Calu3 (cell line): ENCODE data around the gene EWSR1. TPM values are rescaled to one million over a fixed set of nuclear protein-coding genes. Genes with fewer than 3 reads are reported as not detected.

Experiments used
- BruUV-seq: library from RNA; stranded (reverse); fragments of 400-500 nt; replicated peaks from 2 replicates; lab custom pipeline; 2021; lab: Mats Ljungman, UMichigan
- CTCF ChIA-PET: fragments of 300-600 bp; sonication (Branson Sonifier 250); formaldehyde crosslinking; loops from one replicate; lab custom pipeline; 2022; ENCODE audit warnings: antibody characterized with exemption; lab: Charles Lee
- DNase-seq: peaks from one replicate; pipeline ENCODE4 v3.0.0; 2022
- H3K27ac Mint-ChIP-seq: one replicate; pipeline ENCODE4 v1.8.0; 2022; ENCODE audit warnings: mixed read lengths; ENCODE audit not compliant: unreplicated experiment
- H3K27me3 Mint-ChIP-seq: one replicate; pipeline ENCODE4 v1.8.0; 2022; ENCODE audit warnings: mixed read lengths; ENCODE audit not compliant: unreplicated experiment
- H3K36me3 Mint-ChIP-seq: one replicate; pipeline ENCODE4 v1.8.0; 2022; ENCODE audit warnings: mild to moderate bottlenecking, moderate library complexity, mixed read lengths; ENCODE audit not compliant: insufficient read depth, unreplicated experiment
- H3K4me1 Mint-ChIP-seq: one replicate; pipeline ENCODE4 v1.8.0; 2022; ENCODE audit warnings: mild to moderate bottlenecking, low read depth, mixed read lengths; ENCODE audit not compliant: unreplicated experiment
- H3K4me3 Mint-ChIP-seq: one replicate; pipeline ENCODE4 v1.8.0; 2022; ENCODE audit warnings: mild to moderate bottlenecking, low read depth, moderate library complexity, mixed read lengths; ENCODE audit not compliant: unreplicated experiment
- H3K9me3 Mint-ChIP-seq: one replicate; pipeline ENCODE4 v1.8.0; 2022; ENCODE audit warnings: low read depth, mixed read lengths; ENCODE audit not compliant: unreplicated experiment
- CTCF ChIP-seq: fragments of 200-600 bp; IDR thresholded peaks from one replicate; pipeline ENCODE4 v1.8.0; 2022; ENCODE audit warnings: antibody characterized with exemption; ENCODE audit not compliant: unreplicated experiment
- intact Hi-C: fragments of 100-400 bp; cut with micrococcal nuclease; formaldehyde crosslinking; loops from one replicate; pipeline ENCODE4 v1.10.0; 2022; ENCODE audit not compliant: unreplicated experiment
- total RNA-seq: library from RNA; stranded (reverse); gene quantifications from 2 replicates; pipeline ENCODE4 v1.2.3, GENCODE V29; 2022

Gene EWSR1
- total RNA-seq, 1 experiment from 2014 or later, result 374 TPM

- intact Hi-C loops, result no loop called here
- no peak for DNase-seq
- CTCF ChIA-PET, result interaction anchor here (0.7 kb wide), 1 partner anchor 47 kb away, joined by 5 read pairs; no protein-coding TSS in a partner anchor
- BruUV-seq, result no TSS peak
- Mint-ChIP-seq H3K36me3 (no peaks in the 10 kb centered on the region), H3K9me3 (no peaks in the 10 kb centered on the region), H3K27ac (no peak overlapping the region), H3K4me3 (no peak overlapping the region), H3K4me1 (peaks cover 2% of the 10 kb centered on the region), H3K27me3 (peaks cover 31% of the 10 kb centered on the region)
- no peak for TF ChIP-seq CTCF
These were observed 16.8 kb upstream of the EWSR1 start for GRCh38 chr22:29251265-29251664.

- CTCF ChIA-PET, result interaction anchor here (0.7 kb wide), 1 partner anchor 46 kb away, joined by 5 read pairs; no protein-coding TSS in a partner anchor
- Mint-ChIP-seq H3K9me3 (no peaks in the 10 kb centered on the region), H3K27ac (no peak overlapping the region), H3K27me3 (peaks cover 27% of the 10 kb centered on the region), H3K4me1 (no peaks in the 10 kb centered on the region), H3K4me3 (no peak overlapping the region), H3K36me3 (no peaks in the 10 kb centered on the region)
- no TSS peak for BruUV-seq
- intact Hi-C loops, result no loop called here
- DNase-seq, result no peak
- no peak for TF ChIP-seq CTCF
These were observed 15.8 kb upstream of the EWSR1 start for GRCh38 chr22:29251981-29252911.

GRCh38 chr22:29253561-29254285, 14.3 kb upstream of the EWSR1 start:
- no peaks in the 10 kb centered on the region for H3K4me1 Mint-ChIP-seq
- CTCF ChIA-PET, result no interaction called here
- peaks cover 27% of the 10 kb centered on the region for H3K27me3 Mint-ChIP-seq
- no peak overlapping the region for H3K27ac Mint-ChIP-seq
- H3K4me3 Mint-ChIP-seq, result no peak overlapping the region
- peaks cover 10% of the 10 kb centered on the region for H3K36me3 Mint-ChIP-seq
- intact Hi-C loops, result no loop called here
- TF ChIP-seq CTCF, result no peak
- no peaks in the 10 kb centered on the region for H3K9me3 Mint-ChIP-seq
- no peak for DNase-seq
- BruUV-seq, result no TSS peak

- Mint-ChIP-seq H3K27me3 (peaks cover 27% of the 10 kb centered on the region), H3K36me3 (peaks cover 12% of the 10 kb centered on the region), H3K9me3 (no peaks in the 10 kb centered on the region), H3K4me1 (no peaks in the 10 kb centered on the region), H3K4me3 (no peak overlapping the region), H3K27ac (no peak overlapping the region)
- no peak for DNase-seq
- BruUV-seq, result no TSS peak
- no peak for TF ChIP-seq CTCF
- intact Hi-C loops, result no loop called here
- CTCF ChIA-PET, result no interaction called here
These were observed 13.8 kb upstream of the EWSR1 start for GRCh38 chr22:29254286-29254660.
